Stimulated activated CD8-positive, alpha-beta memory T cell treated with anti-CD3 and anti-CD28 coated beads, Interleukin-7, amount 100 ng/mL, for 24 hours (primary cell): ENCODE results near the gene IGFL4.

Experiments used
- DNase-seq: peaks from one replicate; pipeline ENCODE4 v3.0.0-alpha.2; 2020; ENCODE audit warnings: low read depth

The IGFL4 gene

GRCh38 chr19:46020819-46021125 lies 20.0 kb downstream of the IGFL4 start:
- no peak for DNase-seq

DNA sequence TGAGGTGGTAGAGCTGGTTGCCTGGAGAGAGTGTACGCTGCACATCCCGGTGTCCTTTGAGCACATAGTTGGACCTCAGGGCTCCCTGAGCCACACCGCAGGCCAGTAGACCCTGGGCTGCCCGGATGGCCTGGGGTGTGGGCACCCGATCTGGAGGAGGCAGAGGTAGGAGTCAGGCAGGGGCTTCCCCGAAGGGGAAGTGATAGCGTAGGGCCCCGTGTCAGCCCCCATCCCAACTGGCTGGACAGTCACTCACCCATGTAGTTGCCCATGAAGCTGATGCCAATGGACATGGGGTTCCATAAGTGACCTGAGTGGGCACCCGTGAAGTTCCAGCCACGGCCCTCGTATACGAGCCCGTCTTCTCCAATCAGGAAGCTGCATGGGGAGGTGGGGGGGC lies 21.5 kb downstream of the IGFL4 start:
- no peak for DNase-seq

DNA sequence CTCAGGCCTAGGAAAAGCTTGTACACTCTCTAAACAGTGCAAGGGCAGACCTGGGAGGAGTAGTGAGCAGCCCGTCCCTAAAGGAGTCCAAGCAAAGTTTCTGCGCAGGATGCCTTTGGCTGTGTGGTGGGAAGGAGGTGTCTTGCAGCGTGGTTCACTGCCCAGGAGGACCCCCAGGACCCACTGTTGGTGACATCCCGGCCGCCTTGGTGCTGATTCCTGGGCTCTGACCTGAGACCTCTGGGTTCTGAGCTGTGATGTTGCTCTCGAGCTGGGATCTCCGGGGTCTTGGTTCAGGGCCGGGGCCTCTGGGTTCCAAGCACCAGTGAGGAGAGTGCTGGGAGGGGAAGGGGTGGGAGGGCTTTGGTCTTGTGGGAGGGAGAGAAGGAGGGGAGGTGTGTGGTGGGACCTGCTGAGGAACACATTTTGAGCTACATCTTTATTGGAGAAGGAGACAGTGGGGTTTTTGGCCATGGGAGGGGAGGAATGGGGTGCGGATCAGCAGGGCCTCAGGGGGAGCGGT lies 22.0 kb downstream of the IGFL4 start:
- DNase-seq, result no peak

DNA sequence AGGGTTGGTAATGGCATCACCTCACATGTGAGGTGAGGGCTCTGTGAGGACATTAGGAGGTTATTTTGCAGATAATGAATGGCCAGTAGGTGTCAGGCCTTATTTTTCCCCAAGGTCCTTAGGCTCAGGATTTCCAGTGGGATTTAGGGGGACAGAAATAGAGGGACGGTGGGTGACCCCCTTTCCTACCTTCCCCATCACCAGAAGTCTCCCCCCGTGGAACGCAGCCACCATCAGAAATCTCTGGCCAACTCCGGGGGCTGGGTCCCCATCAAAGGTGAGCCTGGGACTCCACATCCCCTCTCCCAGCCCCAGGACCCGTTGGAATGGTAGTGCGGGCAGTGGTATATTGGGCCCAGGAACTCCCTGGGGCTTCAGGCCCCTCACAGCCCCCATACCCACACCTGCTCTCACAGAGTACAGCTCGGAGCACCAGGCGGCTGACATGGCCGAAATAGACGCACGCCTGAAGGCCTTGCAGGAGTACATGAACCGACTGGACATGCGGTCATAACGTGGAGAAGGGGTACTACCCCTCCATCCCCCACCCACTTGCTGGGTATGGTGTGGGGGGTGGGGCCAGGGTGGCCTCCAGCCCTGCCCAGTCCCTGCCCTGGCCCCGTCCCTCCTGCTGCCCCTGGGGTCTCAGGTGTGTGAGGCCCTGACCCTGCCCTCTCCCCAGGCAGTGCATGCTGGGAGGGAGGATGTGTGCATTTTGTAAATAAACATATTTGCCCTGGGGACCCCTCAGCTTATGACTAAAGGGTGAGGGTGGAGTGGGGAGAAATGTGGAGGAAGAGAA lies 22.7 kb downstream of the IGFL4 start:
- no peak for DNase-seq

GRCh38 chr19:46017095-46017429 lies 23.7 kb downstream of the IGFL4 start:
- DNase-seq, result no peak

- DNase-seq, result peak; percentile 50
Measured at GRCh38 chr19:46016426-46017094, 24.2 kb downstream of the IGFL4 start.

DNA sequence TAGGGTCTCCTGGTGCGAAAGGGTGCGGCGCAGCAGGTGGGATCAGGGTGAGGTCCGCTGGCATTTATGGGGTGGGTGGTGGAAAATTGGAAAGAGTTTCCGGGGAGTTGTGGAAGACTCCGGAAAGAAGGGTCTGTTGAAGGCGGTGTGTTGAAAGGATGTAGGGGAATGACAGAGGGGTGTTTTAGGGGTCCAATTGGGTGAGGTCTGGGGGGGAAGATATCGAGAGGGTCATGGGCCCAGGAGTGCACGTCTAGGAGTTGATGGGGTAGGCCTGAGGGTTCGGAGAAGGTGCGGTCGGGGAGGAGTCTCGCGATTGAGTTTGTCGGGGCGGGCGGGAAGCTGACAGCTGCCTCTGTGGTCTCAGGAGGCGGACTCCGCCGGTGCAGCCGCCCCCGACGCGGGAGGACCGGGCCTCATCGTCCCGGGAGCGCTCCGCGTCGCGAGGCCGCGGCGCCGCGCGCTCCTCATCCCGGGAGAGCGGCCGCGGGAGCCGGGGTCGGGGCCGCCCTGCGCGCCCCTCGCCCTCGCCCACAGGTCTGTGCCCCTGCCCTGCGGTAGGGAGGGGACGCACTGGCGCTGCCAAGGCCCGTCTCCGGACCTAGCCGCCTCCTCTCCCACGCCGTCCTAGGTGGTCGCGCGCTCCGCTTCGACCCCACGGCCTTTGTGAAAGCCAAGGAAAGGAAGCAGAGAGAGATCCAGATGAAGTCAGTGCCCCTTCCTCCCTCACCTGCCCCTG lies 24.9 kb downstream of the IGFL4 start:
- DNase-seq, result no peak

DNA sequence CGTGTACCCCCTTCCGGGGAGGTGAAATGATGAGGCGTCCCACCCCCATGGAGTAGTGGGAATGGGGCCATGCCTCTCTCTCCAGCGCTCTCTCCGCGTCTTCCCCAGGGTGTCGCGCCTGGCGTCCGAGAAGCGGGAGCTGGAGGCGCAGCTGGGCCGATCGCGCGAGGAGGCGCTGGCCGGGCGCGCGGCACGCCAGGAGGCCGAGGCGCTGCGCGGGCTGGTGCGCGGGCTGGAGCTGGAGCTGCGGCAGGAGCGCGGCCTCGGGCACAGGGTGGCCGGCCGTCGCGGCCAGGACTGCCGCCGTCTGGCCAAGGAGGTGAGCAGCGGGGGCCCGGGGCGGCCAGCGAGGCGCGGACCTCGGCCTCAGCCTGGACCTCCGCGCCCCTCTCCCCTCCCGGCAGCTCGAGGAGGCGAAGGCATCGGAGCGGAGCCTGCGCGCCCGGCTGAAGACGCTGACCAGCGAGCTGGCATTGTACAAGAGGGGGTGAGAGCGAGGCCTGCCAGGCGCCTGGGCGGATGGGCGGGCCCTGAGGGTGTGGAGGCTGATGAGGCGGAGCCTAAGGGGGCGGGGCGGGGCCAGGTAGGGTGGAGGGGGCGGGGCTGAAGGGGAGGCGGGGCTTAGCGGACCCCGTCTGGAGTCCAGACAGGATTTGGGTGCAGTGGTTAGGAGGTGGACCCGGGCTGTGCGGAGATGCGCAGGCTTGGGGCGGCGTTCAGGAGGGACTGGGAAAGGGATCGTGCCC lies 25.7 kb downstream of the IGFL4 start:
- DNase-seq, result peak; percentile 45

GRCh38 chr19:46014534-46014933 lies 26.3 kb downstream of the IGFL4 start:
- no peak for DNase-seq

GRCh38 chr19:46009530-46010510 lies 31.0 kb downstream of the IGFL4 start:
- DNase-seq, result peak; percentile 44

DNA sequence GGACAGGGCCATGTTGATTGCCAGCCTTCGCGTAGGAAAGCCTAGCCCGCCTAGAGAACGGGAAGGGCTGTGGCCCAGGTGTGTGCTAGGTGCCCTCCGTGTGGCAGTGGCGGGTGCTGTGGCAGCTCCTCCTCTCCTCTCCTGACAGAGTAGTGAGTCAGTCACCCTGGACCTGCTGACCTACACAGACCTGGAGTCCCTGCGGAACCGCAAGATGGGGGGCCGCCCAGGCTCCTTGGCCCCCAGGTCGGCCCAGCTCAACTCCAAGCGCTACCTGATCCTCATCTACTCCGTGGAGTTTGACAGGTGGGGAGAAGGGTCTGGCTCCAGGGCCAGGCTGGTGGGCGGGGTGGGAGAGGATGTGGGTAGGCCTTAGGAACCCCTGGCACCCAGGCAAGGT lies 34.4 kb downstream of the IGFL4 start:
- DNase-seq, result no peak

GRCh38 chr19:46002678-46003275 lies 38.0 kb downstream of the IGFL4 start:
- DNase-seq, result no peak

DNA sequence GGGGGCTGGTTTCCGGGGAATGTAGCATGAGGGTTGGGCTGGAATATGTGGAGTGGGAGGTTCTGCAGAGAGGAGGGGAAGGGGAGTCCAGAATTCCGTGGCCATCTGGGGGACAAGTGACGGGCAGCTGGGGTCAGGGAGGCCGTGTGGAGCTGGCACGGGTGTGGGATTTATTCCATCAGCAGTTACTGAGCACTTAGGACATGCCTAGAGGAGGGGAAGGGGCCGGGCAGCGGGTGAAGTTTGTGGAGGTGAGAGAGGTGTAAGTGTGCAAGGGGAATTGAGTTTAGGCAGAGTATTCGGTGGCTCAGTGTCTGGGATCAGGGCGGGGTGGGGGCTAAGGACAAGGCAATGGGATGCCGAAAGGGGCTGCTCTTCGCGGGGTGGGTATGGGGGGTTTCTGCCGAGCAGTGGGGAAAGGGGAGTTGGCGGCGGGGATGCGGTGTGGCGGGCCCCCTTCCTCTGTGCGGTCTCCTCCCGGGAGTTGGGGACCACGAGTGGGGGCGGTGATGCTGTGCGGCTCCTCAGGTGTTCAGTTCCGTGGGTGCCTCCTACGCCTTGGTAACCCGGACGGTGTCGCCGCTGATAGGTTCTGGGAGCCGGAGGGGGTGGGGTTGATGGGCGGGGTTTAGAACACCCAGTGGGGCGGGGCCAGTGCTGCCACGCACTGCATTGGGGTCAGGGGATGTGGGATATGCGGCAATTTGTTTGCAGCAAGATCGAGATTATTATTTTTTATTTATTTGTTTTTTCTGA lies 40.1 kb downstream of the IGFL4 start:
- DNase-seq, result no peak

DNA sequence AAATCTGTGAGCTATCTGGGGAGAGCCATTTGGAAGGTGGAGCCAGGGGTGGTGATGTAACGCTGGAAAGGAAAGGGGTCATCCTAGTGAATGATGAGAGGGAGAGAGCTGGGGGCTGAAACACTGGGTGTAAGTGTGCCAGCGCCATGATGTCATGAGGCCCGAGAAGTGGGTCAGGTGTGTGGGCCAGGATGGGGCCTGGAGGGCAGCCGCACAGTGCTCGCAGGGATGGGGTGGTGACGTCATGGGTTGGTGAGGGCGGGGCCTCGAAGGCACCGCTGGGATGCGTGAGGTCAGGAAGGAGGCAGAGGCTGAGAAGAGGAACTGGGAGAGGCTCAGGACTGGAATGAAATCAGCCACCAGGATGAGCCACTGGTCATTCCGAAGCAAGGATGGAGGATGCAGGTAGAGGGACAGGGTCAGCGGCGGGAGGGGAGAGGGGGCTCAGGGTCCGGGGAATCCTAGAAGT lies 41.1 kb downstream of the IGFL4 start:
- DNase-seq, result no peak

GRCh38 chr19:45998834-45999233 lies 42.0 kb downstream of the IGFL4 start:
- no peak for DNase-seq

- DNase-seq, result no peak
Measured at GRCh38 chr19:45996933-45997332, 43.9 kb downstream of the IGFL4 start.

GRCh38 chr19:45995715-45996385 lies 45.0 kb downstream of the IGFL4 start:
- no peak for DNase-seq

- peak; percentile 85 for DNase-seq
Measured at GRCh38 chr19:45994998-45995714, 45.6 kb downstream of the IGFL4 start, which contains the start of gene CCDC61. CCDC61 (plus strand) TSS chr19:45995467; CDS start chr19:46003019, 7,552 bp downstream.
